GM19035 (cell line): ENCODE results near the gene DIPK2A.

Experiments
- ATAC-seq: cut with Tn5 transposase; IDR thresholded peaks from one replicate; pipeline ENCODE4 v1.9.1; 2021; ENCODE audit not compliant: unreplicated experiment

Gene DIPK2A

DNA sequence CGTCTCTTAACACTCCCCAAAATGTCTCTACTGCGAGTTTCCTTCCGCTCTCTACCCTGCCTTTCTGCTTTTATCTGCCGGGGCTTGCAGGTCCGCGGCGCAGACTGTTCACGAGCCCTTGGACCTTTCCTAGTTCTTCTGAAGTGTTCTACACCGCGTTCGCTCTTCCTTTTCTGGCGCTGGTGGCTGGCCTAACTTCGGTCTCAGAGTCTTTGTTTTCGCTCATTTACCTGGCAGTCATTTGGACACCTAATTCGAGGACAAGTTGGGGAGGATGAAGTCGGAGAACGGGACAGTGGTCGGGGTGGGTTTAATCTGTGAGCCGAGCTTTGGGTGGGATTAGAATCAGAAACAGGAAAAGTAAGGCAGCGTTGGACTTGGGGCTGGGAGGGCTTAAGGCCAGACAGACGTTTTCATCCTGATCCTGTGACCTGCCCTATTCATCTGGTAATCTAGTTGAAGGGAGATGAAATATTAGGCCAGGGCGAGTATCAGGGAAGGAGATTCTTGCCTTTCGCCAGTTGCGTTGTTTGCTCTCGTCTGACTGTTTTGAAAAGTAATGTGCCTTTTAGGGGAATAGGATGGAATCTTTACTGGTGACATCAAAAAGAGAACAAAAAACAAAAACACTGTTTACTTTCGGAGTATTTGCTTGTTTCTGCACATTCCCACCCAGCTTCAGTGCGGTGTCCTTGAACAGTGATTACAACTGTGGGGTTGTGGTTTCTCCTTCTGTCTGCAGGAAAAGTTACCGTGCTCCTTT is 1.8 kb downstream of the DIPK2A start:
- no peak for ATAC-seq

DNA sequence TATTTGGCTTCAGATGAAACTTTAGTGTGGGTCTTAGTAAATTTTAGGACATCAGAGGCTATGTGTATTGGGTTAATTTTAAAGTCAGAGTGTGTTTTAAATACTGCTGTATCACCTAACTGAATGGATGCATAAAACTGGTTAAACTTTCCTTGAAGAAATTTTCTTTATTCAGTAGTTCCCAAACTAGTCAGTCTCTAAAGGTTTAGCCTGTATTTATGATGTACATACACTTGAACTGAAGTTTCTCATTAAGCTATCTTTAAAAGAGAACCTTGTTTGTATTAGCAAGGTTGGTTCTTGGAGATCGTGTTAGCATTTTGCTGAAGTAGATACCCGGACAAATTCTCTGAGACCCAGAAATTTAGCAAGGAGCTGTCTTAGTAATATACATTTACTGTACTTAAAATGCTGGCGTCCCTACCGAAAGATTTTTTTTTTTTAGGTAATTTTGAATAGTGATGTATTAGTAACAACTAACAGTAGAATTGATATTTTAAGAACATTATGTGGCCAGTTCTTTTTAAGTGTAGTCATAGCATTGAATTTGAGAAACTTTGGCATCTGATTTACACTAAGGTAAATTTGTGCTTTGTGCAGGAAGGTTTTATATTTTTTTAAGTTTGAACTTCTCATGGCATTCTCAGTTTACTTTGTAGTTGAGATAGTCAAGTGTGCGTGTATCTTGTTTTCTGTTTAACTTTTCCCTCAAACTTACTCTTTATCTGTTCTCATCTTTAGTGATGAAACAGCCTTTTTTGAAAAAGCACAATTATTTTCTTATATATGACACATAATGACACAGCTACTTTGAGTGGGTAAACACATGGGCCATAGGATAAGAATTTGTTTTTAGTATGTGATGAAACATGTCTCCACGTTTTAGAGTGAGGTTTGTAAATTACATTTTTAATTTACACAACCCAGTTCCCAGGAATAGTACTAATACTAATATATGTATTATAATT is 2.9 kb downstream of the DIPK2A start:
- no peak for ATAC-seq

DNA sequence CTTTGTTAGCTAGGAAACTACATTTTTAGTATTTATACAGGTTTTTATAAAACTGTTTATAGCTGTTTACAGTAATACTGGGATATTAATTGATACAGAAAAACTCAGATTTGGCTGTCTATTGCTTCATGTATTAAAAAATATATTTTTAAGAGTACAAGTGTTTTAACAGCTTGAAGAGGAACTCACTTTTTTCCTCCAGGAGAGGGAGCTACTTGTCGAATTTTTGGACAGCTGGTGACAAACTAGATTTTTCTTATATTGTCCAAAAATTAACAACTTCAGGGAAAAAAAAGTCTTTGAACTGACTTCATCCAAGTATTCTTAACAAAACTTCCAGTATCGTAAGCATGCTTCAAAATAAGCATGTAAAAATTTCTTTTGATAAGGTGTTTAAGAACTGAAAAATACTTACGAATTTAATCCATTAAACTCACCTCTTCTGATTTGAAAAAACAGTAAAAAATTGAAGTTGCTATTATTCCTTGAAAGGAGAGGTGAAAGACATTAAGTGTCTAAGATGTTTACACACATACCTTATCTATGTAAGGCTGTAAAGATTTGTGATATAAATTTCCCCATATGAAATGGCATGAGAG is 4.0 kb downstream of the DIPK2A start:
- ATAC-seq, result no peak

DNA sequence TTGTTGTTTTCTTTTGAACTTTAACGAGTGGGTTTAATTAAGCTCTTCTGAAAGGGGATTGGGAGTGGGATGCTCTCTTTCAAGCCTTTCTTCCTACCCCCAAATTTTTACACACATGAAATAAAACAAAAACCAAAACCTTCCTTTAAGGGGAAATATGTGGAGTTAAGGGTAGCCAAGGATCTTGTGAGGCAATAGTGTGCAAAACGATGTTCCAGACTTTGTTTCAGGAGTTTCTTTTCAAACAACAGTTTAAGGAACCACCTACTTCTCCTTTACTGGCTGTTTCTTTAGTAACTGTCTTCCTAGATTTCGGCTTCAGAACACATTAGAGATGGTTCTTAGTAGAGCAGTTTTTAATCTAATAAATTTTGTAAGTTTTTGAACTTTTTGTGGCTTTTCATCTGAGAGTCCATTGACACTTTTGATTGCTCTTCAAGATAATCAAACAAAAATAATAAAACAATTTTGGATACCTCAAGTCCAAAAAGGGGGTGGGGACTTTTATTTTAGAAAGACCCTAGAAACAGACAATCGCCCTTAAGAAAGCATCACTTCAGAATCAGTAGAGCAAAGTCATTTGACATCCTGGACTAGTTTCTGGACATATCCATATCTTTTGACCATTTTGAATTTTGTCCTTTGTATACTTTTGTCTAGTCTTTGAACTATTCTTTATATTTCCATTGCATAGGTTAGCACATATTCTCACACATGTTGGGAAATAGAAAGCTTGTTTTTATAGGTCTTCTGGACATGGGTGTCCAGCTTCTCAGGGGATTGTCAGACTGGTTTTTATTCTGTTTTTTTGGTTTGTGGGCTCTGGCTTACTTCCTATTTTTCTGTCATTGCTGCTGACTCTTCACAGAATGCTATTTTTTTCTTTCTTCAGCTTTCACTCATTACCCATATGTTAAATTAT is 6.0 kb downstream of the DIPK2A start:
- peak; percentile 38 for ATAC-seq

DNA sequence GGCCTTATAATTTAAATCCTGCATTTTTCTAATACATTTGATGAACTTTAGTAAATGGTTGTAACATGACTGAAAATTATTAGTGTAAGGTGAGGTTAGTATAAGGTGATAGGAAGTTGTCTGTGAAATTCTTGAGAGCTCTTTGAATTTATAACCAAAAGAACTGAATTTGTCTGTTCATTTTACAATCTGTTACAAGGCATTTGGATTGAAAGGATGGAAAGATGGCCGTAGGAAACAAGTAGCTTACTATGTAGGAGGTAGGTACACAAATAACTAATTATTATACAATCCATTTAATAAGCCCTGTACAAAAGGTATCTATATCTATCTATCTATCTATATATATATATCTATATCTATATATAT is 6.6 kb downstream of the DIPK2A start:
- no peak for ATAC-seq

DNA sequence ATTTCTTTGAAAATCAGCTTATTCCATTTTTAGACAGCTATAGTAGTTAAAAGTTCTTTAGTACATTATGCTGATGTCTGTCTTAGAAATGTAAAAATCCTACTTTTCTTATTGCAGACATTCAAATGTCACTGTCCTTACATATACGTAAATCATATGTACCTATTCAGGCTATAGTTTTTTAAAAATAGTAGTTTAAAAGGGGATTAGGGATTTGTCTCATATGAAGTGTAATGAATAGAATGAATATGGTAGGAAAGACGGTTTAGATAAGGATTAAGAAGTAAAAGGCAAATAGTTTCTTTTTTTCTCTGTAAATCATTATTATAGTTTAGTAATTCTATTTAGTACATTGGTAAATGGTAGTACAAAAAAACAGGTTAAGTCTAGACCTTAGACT is 7.4 kb downstream of the DIPK2A start:
- ATAC-seq, result no peak

DNA sequence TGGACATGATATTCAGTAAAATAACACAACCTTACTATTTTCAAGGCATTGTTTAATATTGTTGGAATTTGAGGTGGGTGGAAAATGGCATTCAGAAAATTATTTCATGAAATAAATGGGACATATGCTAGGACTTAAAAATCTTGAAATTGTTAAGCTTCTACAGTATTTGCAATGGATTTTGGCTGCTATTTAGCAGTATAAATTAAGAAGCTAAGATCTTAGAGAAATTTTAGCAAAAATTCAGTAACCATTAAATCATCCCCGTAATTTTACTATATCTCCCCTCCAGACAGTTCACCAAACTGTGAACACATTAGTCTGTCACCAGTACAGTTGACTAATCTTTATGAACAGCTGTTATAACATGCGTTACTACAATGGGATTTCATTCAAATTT is 8.2 kb downstream of the DIPK2A start:
- ATAC-seq, result no peak

DNA sequence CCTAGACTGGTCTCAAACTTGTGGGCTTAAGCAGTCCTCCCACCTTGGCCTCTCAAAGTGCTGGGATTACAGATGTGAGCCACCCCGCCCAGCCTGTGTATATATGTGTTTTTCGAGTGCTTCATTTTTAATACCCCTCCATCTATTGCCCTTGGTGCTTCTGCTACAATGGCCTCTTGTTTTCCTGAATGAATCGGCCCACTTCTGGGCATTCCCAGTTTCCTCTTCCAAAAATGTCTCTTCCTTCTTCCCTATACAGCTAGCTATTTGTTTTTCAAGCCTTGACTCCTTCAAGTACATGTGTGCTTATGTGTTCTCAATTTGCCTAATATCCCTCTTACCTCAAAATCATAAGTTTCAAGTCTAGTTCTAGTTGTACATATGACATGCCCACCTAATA is 16.7 kb downstream of the DIPK2A start:
- ATAC-seq, result no peak

DNA sequence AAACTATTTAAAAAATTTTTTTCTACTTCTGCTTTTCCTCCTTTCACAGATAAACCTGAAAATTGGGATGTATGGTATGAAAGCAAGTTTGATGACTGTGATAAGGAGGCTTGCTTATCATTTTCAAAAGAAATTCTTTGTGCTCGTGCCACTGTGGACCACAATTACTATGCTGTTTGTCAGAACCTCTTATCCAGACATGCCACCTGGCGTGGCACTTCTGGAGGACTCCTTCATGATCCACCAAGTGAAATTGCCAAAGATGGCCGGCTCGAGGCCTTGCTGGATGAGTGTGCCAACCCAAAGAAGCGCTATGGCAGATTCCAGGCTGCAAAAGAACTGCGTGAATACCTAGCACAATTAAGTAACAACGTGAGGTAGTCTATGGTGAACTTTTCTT is 17.8 kb downstream of the DIPK2A start:
- ATAC-seq, result no peak

DNA sequence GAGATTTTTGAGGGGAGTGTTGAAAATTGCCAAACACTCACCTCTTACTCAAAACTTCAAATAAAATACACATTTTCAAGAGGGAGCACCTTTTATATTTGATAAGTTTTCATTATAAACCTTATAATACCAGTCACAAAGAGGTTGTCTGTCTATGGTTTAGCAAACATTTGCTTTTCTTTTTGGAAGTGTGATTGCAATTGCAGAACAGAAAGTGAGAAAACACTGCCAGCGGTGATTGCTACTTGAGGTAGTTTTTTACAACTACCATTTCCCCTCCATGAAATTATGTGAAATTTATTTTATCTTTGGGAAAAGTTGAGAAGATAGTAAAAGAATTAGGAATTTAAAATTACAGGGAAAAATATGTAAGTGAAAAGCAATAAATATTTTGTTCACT is 20.1 kb downstream of the DIPK2A start:
- ATAC-seq, result no peak

DNA sequence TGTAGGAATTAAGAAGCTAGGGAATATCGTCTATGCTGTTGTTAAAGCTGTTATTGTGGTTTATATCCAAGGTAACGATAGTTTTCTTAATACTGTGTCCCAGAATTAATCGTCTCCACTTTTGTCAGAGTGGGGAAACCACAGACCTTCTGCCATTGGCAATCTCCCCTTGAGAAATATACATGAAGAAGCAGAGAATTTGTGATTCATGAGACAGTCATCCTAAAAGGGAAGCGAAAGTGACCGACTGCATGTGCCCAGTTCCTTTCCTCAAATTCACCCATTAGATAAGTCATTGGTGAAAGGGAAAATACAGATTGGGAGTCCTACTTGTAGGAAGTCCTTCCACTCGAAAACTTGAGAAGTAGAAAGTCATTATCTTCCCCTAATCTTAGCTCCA is 26.6 kb downstream of the DIPK2A start:
- no peak for ATAC-seq

DNA sequence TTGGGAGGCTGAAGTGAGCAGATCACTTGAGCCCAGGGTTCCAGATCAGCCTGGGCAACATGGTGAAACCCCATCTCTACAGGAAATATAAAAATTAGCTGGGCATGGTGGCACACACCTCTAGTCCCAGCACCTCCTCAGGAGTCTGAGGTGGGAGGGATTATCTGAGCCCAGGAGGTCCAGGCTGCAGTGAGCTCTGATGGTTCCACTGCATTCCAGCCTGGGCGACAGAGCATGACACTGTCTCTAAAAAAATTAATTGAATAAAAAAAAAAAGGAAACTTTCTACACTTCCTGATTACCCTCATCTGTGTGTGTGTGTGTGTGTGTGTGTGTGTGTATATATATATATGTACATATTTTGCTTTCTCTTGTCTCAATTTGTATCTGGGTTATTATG is 31.4 kb downstream of the DIPK2A start:
- ATAC-seq, result no peak

DNA sequence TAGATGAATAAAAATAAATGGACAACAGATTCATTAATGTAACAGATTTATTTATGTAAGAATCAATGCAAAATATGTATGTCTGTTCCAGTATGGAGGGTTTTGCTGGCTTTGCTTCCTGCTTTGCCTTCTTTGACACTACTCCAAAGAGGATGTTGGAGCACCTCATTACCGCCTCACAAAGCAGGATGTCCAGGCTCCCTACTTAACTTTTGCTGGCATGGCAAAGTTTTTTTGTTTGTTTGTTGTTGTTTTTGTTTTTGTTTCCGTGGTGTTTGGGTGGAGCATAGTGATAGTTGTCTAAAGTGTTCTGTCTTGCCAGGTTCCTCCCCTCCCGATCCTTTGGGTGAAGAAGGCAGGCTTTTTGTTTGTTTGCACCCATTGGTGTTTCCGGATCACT is 38.7 kb downstream of the DIPK2A start:
- ATAC-seq, result no peak

DNA sequence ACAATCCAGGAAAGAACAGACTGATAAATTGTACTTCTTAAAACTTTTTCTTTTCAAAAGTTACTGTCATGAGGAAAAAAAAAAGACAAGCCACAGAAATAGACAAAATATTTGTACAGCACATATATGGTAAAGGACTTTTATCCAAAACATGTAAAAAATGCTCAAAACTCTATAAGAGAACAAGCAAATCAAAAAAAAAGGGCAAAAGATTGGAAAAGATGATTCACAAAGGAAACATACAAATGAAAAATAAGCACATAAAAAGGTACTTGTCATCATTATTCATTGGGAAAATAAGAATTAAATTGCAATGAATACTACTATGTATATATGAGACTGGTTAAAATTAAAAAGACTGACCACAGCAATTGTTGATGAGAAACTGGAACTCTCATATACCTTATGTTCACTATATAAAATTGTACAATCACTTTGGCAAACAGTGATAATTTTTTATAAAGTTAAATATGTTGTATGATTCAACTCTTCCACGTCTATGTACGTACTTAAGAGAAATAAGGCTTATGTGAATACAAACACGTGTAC is 39.7 kb downstream of the DIPK2A start:
- ATAC-seq, result no peak

DNA sequence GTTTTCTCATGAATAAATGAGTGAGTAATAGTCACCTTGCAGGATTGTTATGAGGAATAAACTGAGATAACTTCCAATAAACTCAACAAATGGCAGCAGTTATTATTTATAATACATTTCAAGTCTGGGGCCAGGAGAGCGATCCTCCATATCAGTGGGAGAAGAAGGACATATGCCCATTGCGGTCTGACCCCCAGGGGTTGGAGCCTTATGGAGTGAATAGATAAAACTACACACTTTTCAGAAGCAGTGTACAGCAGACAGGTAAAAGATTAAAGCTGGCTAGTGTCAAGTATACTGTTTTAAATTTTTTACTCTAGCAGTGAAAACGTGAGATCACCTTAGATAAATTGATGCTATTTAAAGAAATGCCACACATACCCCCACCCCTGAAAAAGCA is 43.5 kb downstream of the DIPK2A start:
- no peak for ATAC-seq

DNA sequence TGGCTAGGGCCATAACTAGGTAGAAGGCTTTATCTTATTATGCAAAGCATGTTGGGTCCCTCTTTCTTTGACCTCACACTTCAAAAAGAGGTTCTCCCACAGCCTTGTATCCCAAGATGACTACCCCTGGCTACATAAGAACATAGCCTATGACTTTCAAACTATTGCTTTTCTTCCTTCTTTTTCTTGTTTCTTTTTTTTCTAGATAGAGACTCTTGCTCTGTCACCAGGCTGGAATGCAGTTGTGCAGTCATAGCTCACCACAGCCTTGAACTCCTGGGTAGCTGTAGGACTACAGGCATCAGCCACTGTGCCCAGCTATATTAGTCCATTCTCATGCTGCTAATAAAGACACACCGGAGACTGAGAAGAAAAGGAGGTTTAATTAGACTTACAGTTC is 47.2 kb downstream of the DIPK2A start:
- ATAC-seq, result no peak
